ENCODE measurements around the gene HIPK2. TPM values are rescaled to one million over a fixed set of nuclear protein-coding genes. Genes with fewer than 3 reads are reported as not detected.

The HIPK2 gene
- total and polyA plus RNA-seq, 2 experiments from 2014 or later, result 7.3 to 16.9 TPM

DNA sequence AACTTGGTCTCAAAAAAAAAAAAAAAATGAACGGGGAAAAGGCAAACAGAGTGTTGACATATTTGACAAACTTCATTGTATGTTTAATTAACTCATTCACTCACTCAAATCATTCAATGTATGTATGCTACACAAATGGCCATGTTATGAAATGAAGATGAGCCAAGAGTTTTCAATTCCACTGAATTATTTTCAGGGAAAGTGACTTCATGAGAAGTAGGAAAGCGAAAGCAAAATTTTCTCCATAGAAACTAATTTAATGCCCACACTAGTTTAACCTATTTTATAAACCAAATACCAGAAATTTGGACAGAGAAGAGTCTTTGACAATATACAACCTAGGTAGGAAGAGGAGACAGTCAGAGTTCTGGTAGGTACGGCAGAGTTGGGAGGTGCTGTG, 119.5 kb downstream of the HIPK2 start:
- no peaks in the 10 kb centered on the region for H3K9me2 ChIP-seq (ENCODE audit: insufficient read depth)
- ATAC-seq (no peak), DNase-seq (ENCODE audit: low spot score) (no peak)
- H3K9me3 Mint-ChIP-seq, result peaks cover 2% of the 10 kb centered on the region; the same call in 1 of the 3 replicates
- TF ChIP-seq NANOG (IDR thresholded peaks at IDR 0.05; ENCODE audit: borderline replicate concordance) (no peak), ZNF114 (CRISPR knock-in tag; IDR thresholded peaks at IDR 0.05) (no peak), EZH2 (IDR thresholded peaks at IDR 0.05; ENCODE audit: low read depth, unreplicated experiment) (no peak), STAT1 (IDR thresholded peaks at IDR 0.05; ENCODE audit: unreplicated experiment) (no peak), POLR2AphosphoS5 (IDR thresholded peaks at IDR 0.05; ENCODE audit: low read depth) (no peak), ZNF331 (CRISPR knock-in tag; IDR thresholded peaks at IDR 0.05; ENCODE audit: low read depth) (no peak), CREB1 (CRISPR knock-in tag; IDR thresholded peaks at IDR 0.05; ENCODE audit: low read depth) (no peak), EZH2phosphoT487 (IDR thresholded peaks at IDR 0.05; ENCODE audit: unreplicated experiment) (no peak), JUNB (IDR thresholded peaks at IDR 0.05; ENCODE audit: unreplicated experiment) (no peak)
- TF ChIP-seq, protein P1, sequence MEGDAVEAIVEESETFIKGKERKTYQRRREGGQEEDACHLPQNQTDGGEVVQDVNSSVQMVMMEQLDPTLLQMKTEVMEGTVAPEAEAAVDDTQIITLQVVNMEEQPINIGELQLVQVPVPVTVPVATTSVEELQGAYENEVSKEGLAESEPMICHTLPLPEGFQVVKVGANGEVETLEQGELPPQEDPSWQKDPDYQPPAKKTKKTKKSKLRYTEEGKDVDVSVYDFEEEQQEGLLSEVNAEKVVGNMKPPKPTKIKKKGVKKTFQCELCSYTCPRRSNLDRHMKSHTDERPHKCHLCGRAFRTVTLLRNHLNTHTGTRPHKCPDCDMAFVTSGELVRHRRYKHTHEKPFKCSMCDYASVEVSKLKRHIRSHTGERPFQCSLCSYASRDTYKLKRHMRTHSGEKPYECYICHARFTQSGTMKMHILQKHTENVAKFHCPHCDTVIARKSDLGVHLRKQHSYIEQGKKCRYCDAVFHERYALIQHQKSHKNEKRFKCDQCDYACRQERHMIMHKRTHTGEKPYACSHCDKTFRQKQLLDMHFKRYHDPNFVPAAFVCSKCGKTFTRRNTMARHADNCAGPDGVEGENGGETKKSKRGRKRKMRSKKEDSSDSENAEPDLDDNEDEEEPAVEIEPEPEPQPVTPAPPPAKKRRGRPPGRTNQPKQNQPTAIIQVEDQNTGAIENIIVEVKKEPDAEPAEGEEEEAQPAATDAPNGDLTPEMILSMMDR (conservative IDR thresholded peaks at IDR 0.05; ENCODE audit: low read depth in 2 of 2), result no peak
- TF ChIP-seq, protein P2, sequence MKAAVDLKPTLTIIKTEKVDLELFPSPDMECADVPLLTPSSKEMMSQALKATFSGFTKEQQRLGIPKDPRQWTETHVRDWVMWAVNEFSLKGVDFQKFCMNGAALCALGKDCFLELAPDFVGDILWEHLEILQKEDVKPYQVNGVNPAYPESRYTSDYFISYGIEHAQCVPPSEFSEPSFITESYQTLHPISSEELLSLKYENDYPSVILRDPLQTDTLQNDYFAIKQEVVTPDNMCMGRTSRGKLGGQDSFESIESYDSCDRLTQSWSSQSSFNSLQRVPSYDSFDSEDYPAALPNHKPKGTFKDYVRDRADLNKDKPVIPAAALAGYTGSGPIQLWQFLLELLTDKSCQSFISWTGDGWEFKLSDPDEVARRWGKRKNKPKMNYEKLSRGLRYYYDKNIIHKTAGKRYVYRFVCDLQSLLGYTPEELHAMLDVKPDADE (IDR thresholded peaks at IDR 0.05), result no peak
- TF ChIP-seq, protein P3, sequence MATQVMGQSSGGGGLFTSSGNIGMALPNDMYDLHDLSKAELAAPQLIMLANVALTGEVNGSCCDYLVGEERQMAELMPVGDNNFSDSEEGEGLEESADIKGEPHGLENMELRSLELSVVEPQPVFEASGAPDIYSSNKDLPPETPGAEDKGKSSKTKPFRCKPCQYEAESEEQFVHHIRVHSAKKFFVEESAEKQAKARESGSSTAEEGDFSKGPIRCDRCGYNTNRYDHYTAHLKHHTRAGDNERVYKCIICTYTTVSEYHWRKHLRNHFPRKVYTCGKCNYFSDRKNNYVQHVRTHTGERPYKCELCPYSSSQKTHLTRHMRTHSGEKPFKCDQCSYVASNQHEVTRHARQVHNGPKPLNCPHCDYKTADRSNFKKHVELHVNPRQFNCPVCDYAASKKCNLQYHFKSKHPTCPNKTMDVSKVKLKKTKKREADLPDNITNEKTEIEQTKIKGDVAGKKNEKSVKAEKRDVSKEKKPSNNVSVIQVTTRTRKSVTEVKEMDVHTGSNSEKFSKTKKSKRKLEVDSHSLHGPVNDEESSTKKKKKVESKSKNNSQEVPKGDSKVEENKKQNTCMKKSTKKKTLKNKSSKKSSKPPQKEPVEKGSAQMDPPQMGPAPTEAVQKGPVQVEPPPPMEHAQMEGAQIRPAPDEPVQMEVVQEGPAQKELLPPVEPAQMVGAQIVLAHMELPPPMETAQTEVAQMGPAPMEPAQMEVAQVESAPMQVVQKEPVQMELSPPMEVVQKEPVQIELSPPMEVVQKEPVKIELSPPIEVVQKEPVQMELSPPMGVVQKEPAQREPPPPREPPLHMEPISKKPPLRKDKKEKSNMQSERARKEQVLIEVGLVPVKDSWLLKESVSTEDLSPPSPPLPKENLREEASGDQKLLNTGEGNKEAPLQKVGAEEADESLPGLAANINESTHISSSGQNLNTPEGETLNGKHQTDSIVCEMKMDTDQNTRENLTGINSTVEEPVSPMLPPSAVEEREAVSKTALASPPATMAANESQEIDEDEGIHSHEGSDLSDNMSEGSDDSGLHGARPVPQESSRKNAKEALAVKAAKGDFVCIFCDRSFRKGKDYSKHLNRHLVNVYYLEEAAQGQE (IDR thresholded peaks at IDR 0.05; ENCODE audit: unreplicated experiment), result no peak
- TF ChIP-seq, protein P4, sequence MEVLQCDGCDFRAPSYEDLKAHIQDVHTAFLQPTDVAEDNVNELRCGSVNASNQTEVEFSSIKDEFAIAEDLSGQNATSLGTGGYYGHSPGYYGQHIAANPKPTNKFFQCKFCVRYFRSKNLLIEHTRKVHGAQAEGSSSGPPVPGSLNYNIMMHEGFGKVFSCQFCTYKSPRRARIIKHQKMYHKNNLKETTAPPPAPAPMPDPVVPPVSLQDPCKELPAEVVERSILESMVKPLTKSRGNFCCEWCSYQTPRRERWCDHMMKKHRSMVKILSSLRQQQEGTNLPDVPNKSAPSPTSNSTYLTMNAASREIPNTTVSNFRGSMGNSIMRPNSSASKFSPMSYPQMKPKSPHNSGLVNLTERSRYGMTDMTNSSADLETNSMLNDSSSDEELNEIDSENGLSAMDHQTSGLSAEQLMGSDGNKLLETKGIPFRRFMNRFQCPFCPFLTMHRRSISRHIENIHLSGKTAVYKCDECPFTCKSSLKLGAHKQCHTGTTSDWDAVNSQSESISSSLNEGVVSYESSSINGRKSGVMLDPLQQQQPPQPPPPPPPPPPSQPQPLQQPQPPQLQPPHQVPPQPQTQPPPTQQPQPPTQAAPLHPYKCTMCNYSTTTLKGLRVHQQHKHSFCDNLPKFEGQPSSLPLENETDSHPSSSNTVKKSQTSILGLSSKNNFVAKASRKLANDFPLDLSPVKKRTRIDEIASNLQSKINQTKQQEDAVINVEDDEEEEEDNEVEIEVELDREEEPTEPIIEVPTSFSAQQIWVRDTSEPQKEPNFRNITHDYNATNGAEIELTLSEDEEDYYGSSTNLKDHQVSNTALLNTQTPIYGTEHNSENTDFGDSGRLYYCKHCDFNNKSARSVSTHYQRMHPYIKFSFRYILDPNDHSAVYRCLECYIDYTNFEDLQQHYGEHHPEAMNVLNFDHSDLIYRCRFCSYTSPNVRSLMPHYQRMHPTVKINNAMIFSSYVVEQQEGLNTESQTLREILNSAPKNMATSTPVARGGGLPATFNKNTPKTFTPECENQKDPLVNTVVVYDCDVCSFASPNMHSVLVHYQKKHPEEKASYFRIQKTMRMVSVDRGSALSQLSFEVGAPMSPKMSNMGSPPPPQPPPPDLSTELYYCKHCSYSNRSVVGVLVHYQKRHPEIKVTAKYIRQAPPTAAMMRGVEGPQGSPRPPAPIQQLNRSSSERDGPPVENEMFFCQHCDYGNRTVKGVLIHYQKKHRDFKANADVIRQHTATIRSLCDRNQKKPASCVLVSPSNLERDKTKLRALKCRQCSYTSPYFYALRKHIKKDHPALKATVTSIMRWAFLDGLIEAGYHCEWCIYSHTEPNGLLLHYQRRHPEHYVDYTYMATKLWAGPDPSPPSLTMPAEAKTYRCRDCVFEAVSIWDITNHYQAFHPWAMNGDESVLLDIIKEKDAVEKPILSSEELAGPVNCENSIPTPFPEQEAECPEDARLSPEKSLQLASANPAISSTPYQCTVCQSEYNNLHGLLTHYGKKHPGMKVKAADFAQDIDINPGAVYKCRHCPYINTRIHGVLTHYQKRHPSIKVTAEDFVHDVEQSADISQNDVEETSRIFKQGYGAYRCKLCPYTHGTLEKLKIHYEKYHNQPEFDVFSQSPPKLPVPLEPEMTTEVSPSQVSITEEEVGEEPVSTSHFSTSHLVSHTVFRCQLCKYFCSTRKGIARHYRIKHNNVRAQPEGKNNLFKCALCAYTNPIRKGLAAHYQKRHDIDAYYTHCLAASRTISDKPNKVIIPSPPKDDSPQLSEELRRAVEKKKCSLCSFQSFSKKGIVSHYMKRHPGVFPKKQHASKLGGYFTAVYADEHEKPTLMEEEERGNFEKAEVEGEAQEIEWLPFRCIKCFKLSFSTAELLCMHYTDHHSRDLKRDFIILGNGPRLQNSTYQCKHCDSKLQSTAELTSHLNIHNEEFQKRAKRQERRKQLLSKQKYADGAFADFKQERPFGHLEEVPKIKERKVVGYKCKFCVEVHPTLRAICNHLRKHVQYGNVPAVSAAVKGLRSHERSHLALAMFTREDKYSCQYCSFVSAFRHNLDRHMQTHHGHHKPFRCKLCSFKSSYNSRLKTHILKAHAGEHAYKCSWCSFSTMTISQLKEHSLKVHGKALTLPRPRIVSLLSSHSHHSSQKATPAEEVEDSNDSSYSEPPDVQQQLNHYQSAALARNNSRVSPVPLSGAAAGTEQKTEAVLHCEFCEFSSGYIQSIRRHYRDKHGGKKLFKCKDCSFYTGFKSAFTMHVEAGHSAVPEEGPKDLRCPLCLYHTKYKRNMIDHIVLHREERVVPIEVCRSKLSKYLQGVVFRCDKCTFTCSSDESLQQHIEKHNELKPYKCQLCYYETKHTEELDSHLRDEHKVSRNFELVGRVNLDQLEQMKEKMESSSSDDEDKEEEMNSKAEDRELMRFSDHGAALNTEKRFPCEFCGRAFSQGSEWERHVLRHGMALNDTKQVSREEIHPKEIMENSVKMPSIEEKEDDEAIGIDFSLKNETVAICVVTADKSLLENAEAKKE (CRISPR knock-in tag; IDR thresholded peaks at IDR 0.05), result no peak
- no peak overlapping the region for H3K4me3 ChIP-seq
- H3K27ac Mint-ChIP-seq, result peak overlapping the region; percentile 73; the same call in 1 of the 2 replicates
- H2AFZ ChIP-seq, result no peak overlapping the region
- no peaks in the 10 kb centered on the region for H3K27me3 ChIP-seq (ENCODE audit: insufficient read depth)
- no peaks in the 10 kb centered on the region for H3K36me3 Mint-ChIP-seq (ENCODE audit: low read depth)
- no peaks in the 10 kb centered on the region for H3K79me2 ChIP-seq (replicated peaks; ENCODE audit: insufficient read depth)
- no peaks in the 10 kb centered on the region for H4K20me1 ChIP-seq (replicated peaks; ENCODE audit: insufficient read depth)
- peaks cover 36% of the 10 kb centered on the region for H3K4me1 Mint-ChIP-seq
- H3K4me3 Mint-ChIP-seq, result no peak overlapping the region
- no peaks in the 10 kb centered on the region for H3F3A ChIP-seq (replicated peaks; ENCODE audit: low read depth)
- H3K36me3 ChIP-seq (ENCODE audit: insufficient read depth), result no peaks in the 10 kb centered on the region
- H3K27ac ChIP-seq (ENCODE audit: low read depth), result no peak overlapping the region
- peaks cover 23% of the 10 kb centered on the region for H3K4me1 ChIP-seq (ENCODE audit: insufficient read depth)
- peaks cover 9% of the 10 kb centered on the region for H3K27me3 Mint-ChIP-seq (ENCODE audit: insufficient read depth, low read depth, poor library complexity)
- no peak overlapping the region for H3K4me2 ChIP-seq

Data from GM23338 (cell line).